Activated naive CD4-positive, alpha-beta T cell treated with anti-CD3 and anti-CD28 coated beads, Interleukin-2, amount 10 ng/mL, durations not matched to agents 7 days and 5 days (primary cell): ENCODE data around the gene PIGC.
A peak's percentile ranks its signal among the peaks of the same experiment; 100 is the strongest.

Experiments
- CTCF ChIA-PET: fragments of 350-600 bp; sonication (Branson Sonifier 250); formaldehyde crosslinking; loops from one replicate; lab custom pipeline; 2021; ENCODE audit warnings: antibody characterized with exemption; lab: Charles Lee
- DNase-seq: peaks from one replicate; pipeline ENCODE4 v3.0.0-alpha.2; 2020
- H3K27ac Mint-ChIP-seq: one replicate; pipeline ENCODE4 v1.8.0; 2021; ENCODE audit warnings: mild to moderate bottlenecking, moderate library complexity, mixed read lengths
- H3K27me3 Mint-ChIP-seq: one replicate; pipeline ENCODE4 v1.8.0; 2021; ENCODE audit warnings: mild to moderate bottlenecking, mixed read lengths
- H3K36me3 Mint-ChIP-seq: one replicate; pipeline ENCODE4 v1.8.0; 2021; ENCODE audit warnings: mixed read lengths
- H3K4me1 Mint-ChIP-seq: one replicate; pipeline ENCODE4 v1.8.0; 2021; ENCODE audit warnings: mixed read lengths
- H3K4me3 Mint-ChIP-seq: one replicate; pipeline ENCODE4 v1.8.0; 2021; ENCODE audit warnings: mild to moderate bottlenecking, moderate library complexity, mixed read lengths
- H3K9me3 Mint-ChIP-seq: one replicate; pipeline ENCODE4 v1.8.0; 2021; ENCODE audit warnings: mixed read lengths

Gene PIGC

DNA sequence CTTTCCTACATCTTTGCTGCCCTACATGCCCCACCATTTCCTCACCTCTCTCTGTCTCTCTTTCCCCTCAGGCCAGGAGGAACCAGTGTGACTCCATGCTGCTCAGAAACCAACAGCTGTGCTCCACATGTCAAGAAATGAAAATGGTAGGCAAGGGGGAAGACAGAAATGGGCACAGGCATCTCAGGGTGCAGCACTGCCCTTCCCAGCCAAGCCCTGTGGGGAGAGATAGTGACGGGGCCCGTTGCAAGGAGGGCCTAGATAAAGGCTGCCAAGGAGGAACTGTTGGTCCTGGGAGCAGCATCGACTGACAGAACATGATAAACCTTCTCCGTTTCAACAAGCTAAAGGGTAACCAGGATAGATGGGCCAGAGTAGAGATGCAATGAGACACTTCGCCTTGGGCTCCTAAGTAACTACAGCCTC lies 12.5 kb upstream of the PIGC start:
- no peaks in the 10 kb centered on the region for H3K36me3 Mint-ChIP-seq
- no peak for DNase-seq
- H3K4me3 Mint-ChIP-seq = no peak overlapping the region
- no peak overlapping the region for H3K27ac Mint-ChIP-seq
- no peaks in the 10 kb centered on the region for H3K9me3 Mint-ChIP-seq
- CTCF ChIA-PET = interaction anchor here (1.0 to 1.3 kb wide), 2 partner anchors 263 to 454 kb away, joined by 3 read pairs; no protein-coding TSS in a partner anchor
- peaks cover 5% of the 10 kb centered on the region for H3K27me3 Mint-ChIP-seq
- peaks cover 5% of the 10 kb centered on the region for H3K4me1 Mint-ChIP-seq

GRCh38 chr1:172455451-172455850 lies 11.6 kb upstream of the PIGC start:
- Mint-ChIP-seq H3K4me3 (no peak overlapping the region), H3K27me3 (no peaks in the 10 kb centered on the region), H3K9me3 (no peaks in the 10 kb centered on the region), H3K36me3 (no peaks in the 10 kb centered on the region), H3K4me1 (peaks cover 14% of the 10 kb centered on the region), H3K27ac (no peak overlapping the region)
- CTCF ChIA-PET = interaction anchor here (1.3 kb wide), 1 partner anchor 264 kb away, joined by 3 read pairs; no protein-coding TSS in a partner anchor
- no peak for DNase-seq

DNA sequence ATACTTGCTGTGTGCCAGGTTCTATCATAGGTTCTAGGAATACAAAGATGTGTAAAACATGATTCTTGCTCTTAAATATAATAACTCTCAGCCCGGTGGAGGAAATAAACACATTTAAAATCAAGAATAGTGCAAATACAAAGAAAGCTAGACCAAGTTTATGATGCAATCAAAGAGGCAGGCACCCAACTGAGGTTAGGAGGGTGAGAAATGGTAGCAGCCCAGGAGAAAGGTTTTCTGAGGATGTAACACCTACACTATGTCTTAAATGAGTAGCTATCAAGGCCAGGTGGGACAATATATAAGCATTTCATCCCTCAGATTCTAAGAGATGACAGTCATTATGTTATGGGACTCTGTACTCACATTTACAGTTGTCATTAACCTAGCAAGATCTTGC lies 9.7 kb upstream of the PIGC start:
- no peak overlapping the region for H3K27ac Mint-ChIP-seq
- no peaks in the 10 kb centered on the region for H3K36me3 Mint-ChIP-seq
- H3K9me3 Mint-ChIP-seq = no peaks in the 10 kb centered on the region
- H3K27me3 Mint-ChIP-seq = no peaks in the 10 kb centered on the region
- peaks cover 26% of the 10 kb centered on the region for H3K4me1 Mint-ChIP-seq
- no peak overlapping the region for H3K4me3 Mint-ChIP-seq
- CTCF ChIA-PET = interaction anchor here (1.0 to 1.3 kb wide), 2 partner anchors 48 to 288 kb away, joined by 3 read pairs; no protein-coding TSS in a partner anchor
- no peak for DNase-seq

DNA sequence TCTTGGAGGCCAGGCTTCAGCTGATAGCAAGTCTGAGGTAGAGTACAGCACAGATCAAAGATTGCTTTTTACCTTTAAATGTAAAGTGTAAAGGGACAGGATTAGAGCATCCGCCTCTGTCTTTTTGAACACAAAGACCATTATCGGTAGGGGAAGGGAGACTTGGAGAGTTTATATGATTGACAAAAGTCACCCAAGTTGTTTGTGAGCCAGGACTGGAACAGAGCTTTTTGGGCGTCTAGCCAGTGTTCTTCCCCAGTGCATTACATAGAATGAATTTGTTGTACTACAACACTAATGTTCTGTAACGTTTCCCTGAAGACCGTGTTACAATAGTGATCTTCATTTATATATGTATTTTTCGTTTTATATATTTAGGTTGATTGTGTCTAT lies 9.3 kb upstream of the PIGC start:
- no peaks in the 10 kb centered on the region for H3K36me3 Mint-ChIP-seq
- H3K4me1 Mint-ChIP-seq = peaks cover 26% of the 10 kb centered on the region
- H3K4me3 Mint-ChIP-seq = no peak overlapping the region
- H3K27ac Mint-ChIP-seq = no peak overlapping the region
- no peaks in the 10 kb centered on the region for H3K9me3 Mint-ChIP-seq
- CTCF ChIA-PET = interaction anchor here (0.6 to 1.1 kb wide), 2 partner anchors 156 to 266 kb away, joined by 3 to 4 read pairs; no protein-coding TSS in a partner anchor
- no peak for DNase-seq
- no peaks in the 10 kb centered on the region for H3K27me3 Mint-ChIP-seq

DNA sequence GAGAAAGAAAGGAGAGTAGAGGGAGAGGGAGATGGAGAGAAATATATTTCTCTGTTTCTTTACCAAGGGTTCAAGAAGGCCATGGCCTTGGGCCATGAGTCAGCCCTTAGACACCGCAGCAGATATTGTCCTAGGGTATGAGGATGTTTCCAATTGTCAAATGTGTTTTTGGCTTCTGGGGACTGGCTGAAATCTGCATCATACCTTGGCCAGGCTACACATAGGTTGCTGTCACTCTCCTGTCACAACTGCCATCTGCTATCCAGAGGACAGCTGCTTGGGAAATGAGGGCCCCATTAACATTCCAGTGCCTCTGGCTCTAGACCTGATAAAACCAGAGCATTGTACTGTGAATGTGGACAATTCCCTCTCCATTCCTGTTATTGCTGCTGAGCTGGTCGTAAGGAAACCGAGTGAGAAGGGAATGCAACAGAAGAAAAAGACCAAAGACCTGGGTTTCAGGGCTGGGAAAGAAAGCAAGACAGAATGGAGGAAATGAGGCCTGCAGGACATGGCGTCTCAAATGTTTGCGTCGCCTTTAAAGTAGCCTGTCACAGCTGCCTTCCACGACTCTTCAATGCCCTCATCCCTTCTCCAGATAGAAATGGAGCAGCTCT lies 8.8 kb upstream of the PIGC start:
- CTCF ChIA-PET = interaction anchor here (0.6 to 1.1 kb wide), 2 partner anchors 156 to 267 kb away, joined by 3 to 4 read pairs; no protein-coding TSS in a partner anchor
- no peaks in the 10 kb centered on the region for H3K27me3 Mint-ChIP-seq
- H3K9me3 Mint-ChIP-seq = no peaks in the 10 kb centered on the region
- H3K4me1 Mint-ChIP-seq = peaks cover 26% of the 10 kb centered on the region
- H3K4me3 Mint-ChIP-seq = no peak overlapping the region
- no peaks in the 10 kb centered on the region for H3K36me3 Mint-ChIP-seq
- no peak for DNase-seq
- no peak overlapping the region for H3K27ac Mint-ChIP-seq

DNA sequence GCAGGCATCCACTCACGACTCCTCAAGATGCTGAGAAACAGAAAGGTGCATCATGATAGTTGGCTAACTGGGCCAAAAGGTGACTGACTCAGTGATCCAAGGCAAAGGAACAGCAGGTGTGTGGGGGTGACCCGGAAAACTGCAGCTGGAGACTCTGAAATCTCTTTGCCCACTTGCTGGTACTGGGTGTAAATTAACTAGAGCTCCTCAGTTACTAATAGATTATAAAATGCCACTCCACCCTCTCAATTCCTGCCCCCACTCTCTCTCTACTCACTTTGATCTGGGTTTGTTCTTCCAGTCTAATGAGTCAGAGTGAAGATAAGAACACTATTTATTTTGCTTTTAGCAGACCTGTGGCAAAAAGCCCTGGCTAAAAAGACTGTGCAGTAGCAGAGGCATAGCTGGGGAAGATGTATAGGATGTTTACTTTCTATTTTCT lies 7.2 kb upstream of the PIGC start:
- DNase-seq = peak; percentile 25
- H3K27me3 Mint-ChIP-seq = no peaks in the 10 kb centered on the region
- CTCF ChIA-PET = interaction anchor here (0.9 to 2.9 kb wide), 16 partner anchors 10 to 449 kb away, joined by 3 to 39 read pairs (median 5); partner anchors contain the start of gene SUCO
- H3K27ac Mint-ChIP-seq = peak overlapping the region; percentile 88
- H3K4me1 Mint-ChIP-seq = peaks cover 26% of the 10 kb centered on the region
- no peaks in the 10 kb centered on the region for H3K9me3 Mint-ChIP-seq
- peak overlapping the region; percentile 24 for H3K4me3 Mint-ChIP-seq
- no peaks in the 10 kb centered on the region for H3K36me3 Mint-ChIP-seq

- Mint-ChIP-seq H3K4me3 (peak overlapping the region; percentile 5), H3K4me1 (peaks cover 26% of the 10 kb centered on the region), H3K9me3 (no peaks in the 10 kb centered on the region), H3K27me3 (no peaks in the 10 kb centered on the region), H3K27ac (peak overlapping the region; percentile 88), H3K36me3 (no peaks in the 10 kb centered on the region)
- CTCF ChIA-PET = interaction anchor here (0.9 to 2.9 kb wide), 17 partner anchors 10 to 448 kb away, joined by 3 to 39 read pairs (median 4); partner anchors contain the start of gene SUCO
- peak; percentile 45 for DNase-seq
Measured at GRCh38 chr1:172450524-172450885, 6.6 kb upstream of the PIGC start.

- peak; percentile 52 for DNase-seq
- Mint-ChIP-seq H3K4me3 (peak overlapping the region; percentile 5), H3K27me3 (no peaks in the 10 kb centered on the region), H3K27ac (peak overlapping the region; percentile 88), H3K4me1 (peaks cover 26% of the 10 kb centered on the region), H3K36me3 (no peaks in the 10 kb centered on the region), H3K9me3 (no peaks in the 10 kb centered on the region)
- CTCF ChIA-PET = interaction anchor here (0.8 to 2.9 kb wide), 15 partner anchors 11 to 448 kb away, joined by 3 to 39 read pairs (median 4); partner anchors contain the start of gene SUCO
Measured at GRCh38 chr1:172449585-172450523, 6.0 kb upstream of the PIGC start.

DNA sequence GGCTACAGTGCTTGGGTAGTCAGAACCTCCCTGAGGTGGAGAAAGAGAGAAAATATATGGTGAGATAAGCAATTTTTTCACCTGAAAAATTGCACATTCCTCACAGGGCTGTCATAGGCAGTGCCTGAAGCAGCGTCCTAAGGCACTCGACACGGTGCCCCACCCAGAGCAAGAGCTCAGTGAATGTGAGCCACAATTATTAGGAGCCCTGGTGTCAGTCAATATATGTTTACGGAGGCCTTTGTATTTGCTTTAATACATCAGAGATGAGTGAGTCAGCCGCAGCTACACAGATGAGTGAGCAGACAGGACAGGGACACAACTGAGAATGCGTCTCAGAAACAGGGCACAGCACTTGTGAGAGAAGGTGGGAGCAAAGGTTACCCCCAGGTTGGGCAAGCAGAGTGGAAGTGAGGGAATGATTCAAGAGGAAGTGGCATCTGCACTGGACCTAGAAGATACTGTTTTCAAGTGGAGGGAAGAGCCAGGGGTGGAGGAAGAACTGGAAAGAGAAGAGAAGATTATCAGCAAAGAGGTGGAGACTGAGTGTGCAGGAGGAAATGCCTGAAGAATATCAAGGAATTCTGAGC lies 5.2 kb upstream of the PIGC start:
- H3K4me1 Mint-ChIP-seq = peaks cover 31% of the 10 kb centered on the region
- peak overlapping the region; percentile 10 for H3K27ac Mint-ChIP-seq
- no peaks in the 10 kb centered on the region for H3K36me3 Mint-ChIP-seq
- no peaks in the 10 kb centered on the region for H3K27me3 Mint-ChIP-seq
- DNase-seq = no peak
- no peaks in the 10 kb centered on the region for H3K9me3 Mint-ChIP-seq
- CTCF ChIA-PET = interaction anchor here (0.8 to 2.9 kb wide), 5 partner anchors 146 to 278 kb away, joined by 3 to 39 read pairs (median 4); no protein-coding TSS in a partner anchor
- no peak overlapping the region for H3K4me3 Mint-ChIP-seq

DNA sequence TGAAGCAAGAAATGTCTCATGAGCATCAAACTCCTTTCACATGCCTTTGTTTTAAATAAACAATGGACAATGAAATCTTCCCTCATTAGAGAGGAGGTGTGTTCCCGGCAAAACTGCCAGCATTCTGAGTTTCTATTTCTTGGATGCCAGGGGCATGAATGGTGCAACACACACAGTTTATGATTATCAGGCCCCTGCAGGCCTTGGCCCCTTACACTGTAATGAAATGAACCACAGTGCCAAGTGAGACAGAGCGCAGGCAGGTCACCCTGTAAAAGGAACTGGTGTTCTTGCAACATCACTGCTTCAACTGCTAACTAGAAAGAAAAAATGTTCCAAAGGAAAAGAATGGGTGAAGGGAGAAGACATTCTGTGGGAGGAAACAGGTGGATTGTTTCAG lies 3.8 kb upstream of the PIGC start:
- Mint-ChIP-seq H3K27ac (no peak overlapping the region), H3K4me1 (peaks cover 39% of the 10 kb centered on the region), H3K27me3 (no peaks in the 10 kb centered on the region), H3K4me3 (no peak overlapping the region), H3K9me3 (no peaks in the 10 kb centered on the region), H3K36me3 (peaks cover under 1% of the 10 kb centered on the region)
- no peak for DNase-seq
- CTCF ChIA-PET = no interaction called here

DNA sequence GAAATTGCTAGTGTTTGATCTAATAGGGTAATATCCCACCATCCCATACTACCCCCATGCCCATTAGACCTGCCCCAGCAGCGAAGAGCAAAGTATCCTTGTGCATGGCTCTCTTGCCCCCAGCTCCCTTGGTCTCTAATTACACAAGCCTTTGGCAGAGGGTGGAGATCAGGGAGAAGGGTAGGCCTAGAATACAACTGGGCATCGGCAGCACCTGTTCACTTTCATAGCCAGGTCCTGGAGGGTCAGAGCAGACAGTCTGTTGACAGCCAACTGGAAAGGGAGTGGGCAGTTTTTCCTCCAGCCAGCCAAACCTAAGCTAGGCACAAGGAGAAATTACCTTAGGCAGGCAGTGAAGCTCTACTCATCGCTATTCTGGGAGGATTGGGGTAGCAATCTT lies 2.7 kb upstream of the PIGC start:
- Mint-ChIP-seq H3K9me3 (no peaks in the 10 kb centered on the region), H3K4me1 (peaks cover 46% of the 10 kb centered on the region), H3K36me3 (peaks cover 11% of the 10 kb centered on the region), H3K27me3 (no peaks in the 10 kb centered on the region), H3K4me3 (no peak overlapping the region), H3K27ac (no peak overlapping the region)
- DNase-seq = no peak
- CTCF ChIA-PET = interaction anchor here (1.0 to 1.2 kb wide), 2 partner anchors 15 to 17 kb away, joined by 3 to 5 read pairs; no protein-coding TSS in a partner anchor

DNA sequence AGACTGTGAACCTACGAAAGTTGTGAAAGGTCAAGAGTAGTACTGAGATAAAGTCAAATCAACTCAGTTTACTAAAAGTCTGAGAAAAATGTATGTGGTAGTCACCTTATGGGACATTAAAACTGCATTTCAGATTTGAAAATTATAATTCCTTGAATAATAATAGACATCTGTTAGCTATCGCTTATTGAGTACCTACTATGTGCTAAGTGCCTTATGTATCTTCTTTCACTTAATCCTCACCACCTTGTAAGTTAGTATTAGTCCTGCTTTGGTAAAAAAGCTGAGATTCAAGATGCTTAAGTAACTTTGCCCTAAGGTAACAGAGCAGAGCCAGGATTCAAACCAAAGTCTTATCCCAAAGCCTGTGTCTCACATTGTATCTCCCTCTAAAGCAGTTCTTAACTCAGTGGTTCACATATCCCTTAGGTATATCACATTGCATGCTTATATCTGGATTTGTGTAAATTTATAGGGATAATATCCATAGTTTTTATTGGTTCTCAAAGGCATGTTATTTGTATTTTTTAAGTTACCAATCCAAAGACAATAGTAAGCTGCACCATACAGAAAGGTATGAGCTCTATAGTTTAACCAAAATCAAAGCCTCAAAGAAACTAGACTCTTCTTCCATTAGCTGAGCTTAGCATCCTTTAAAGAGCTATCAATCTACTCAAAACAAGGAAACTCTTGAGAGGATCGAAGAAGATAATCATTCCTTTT lies 865 bp downstream of the PIGC start:
- peaks cover 36% of the 10 kb centered on the region for H3K4me1 Mint-ChIP-seq
- no peaks in the 10 kb centered on the region for H3K27me3 Mint-ChIP-seq
- CTCF ChIA-PET = interaction anchor here (0.6 to 5.5 kb wide), 4 partner anchors 13 to 788 kb away, joined by 3 to 74 read pairs (median 8); no protein-coding TSS in a partner anchor
- H3K4me3 Mint-ChIP-seq = peak overlapping the region; percentile 89
- H3K9me3 Mint-ChIP-seq = no peaks in the 10 kb centered on the region
- H3K27ac Mint-ChIP-seq = peak overlapping the region; percentile 88
- H3K36me3 Mint-ChIP-seq = peaks cover 32% of the 10 kb centered on the region
- no peak for DNase-seq

DNA sequence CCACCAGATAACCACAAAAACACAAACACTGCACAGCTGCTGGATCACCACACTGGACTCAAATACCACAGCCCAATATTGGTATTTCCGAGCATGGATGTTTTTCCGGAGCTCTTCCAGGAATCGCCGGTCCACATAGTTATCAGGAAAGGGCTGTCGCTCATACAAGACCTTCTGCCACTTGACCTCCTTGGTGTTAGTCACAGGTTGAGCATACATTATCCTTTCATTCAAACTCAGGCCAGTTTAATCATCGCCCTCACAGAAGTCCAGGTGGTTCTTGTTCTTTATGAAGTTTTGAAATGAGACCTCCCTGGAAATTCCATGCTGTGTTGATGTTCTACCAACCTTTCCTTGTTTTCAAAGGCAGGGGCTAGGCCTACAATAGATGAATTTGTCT lies 1.5 kb downstream of the PIGC start:
- peaks cover 36% of the 10 kb centered on the region for H3K4me1 Mint-ChIP-seq
- H3K27me3 Mint-ChIP-seq = no peaks in the 10 kb centered on the region
- H3K9me3 Mint-ChIP-seq = no peaks in the 10 kb centered on the region
- CTCF ChIA-PET = interaction anchor here (2.9 to 5.5 kb wide), 2 partner anchors 12 to 440 kb away, joined by 12 to 74 read pairs; no protein-coding TSS in a partner anchor
- peak overlapping the region; percentile 42 for H3K4me3 Mint-ChIP-seq
- peaks cover 34% of the 10 kb centered on the region for H3K36me3 Mint-ChIP-seq
- no peak for DNase-seq
- H3K27ac Mint-ChIP-seq = no peak overlapping the region
